BE2C (cell line): ENCODE results near the gene P2RY8.
"Not testable (repeated sequence)": the region's sequence is repeated elsewhere in the genome, so short reads cannot be mapped to it uniquely, and the experiment has no call there.

Experiments
- DNase-seq: peaks from one replicate; pipeline ENCODE4 v3.0.0-alpha.2; 2020
- H3K27me3 ChIP-seq: fragments of 250-450 bp; sonication (Bioruptor Pico); 2 replicates; pipeline ENCODE4 v1.5.1; 2020; ENCODE audit warnings: mild to moderate bottlenecking
- H3K36me3 ChIP-seq: fragments of 250-450 bp; sonication (Bioruptor Pico); 2 replicates; pipeline ENCODE4 v1.5.1; 2020; ENCODE audit warnings: mild to moderate bottlenecking
- H3K4me1 ChIP-seq: fragments of 250-450 bp; sonication (Bioruptor Pico); 2 replicates; pipeline ENCODE4 v1.5.1; 2020
- H3K4me3 ChIP-seq: 2 replicates; pipeline ENCODE4 v1.5.1; 2011; ENCODE audit warnings: low read depth, low read length
- H3K9me3 ChIP-seq: fragments of 250-450 bp; sonication (Bioruptor Pico); 2 replicates; pipeline ENCODE4 v1.5.1; 2020
- TF ChIP-seq, protein P1 (sequence below): IDR thresholded peaks from 2 replicates; pipeline ENCODE4 v1.5.1; 2012; ENCODE audit warnings: mild to moderate bottlenecking, low read depth, low read length

P2RY8 gene

DNA sequence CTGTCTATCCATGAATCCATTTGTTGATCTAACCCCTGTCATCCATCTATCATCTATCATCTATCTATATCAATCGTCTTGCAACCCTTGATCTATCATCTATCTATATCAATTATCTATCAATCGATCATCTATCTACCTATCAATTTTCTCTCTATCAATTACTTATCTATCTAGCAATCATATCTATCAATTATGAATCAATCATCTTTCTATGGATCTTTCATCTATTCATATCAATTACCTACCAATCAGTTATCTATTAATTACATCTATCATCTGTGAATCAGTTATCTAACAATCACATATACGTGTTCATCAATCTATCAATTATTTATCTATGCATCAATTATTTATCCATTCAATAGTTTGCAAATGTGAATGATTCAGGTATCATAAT is 59.8 kb downstream of the P2RY8 start:
- DNase-seq: no peak
- Histone ChIP-seq H3K4me3 (no peak overlapping the region), H3K4me1 (no peaks in the 10 kb centered on the region), H3K9me3 (no peaks in the 10 kb centered on the region), H3K27me3 (no peaks in the 10 kb centered on the region), H3K36me3 (no peaks in the 10 kb centered on the region)
- TF ChIP-seq, protein P1, sequence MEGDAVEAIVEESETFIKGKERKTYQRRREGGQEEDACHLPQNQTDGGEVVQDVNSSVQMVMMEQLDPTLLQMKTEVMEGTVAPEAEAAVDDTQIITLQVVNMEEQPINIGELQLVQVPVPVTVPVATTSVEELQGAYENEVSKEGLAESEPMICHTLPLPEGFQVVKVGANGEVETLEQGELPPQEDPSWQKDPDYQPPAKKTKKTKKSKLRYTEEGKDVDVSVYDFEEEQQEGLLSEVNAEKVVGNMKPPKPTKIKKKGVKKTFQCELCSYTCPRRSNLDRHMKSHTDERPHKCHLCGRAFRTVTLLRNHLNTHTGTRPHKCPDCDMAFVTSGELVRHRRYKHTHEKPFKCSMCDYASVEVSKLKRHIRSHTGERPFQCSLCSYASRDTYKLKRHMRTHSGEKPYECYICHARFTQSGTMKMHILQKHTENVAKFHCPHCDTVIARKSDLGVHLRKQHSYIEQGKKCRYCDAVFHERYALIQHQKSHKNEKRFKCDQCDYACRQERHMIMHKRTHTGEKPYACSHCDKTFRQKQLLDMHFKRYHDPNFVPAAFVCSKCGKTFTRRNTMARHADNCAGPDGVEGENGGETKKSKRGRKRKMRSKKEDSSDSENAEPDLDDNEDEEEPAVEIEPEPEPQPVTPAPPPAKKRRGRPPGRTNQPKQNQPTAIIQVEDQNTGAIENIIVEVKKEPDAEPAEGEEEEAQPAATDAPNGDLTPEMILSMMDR: no peak

DNA sequence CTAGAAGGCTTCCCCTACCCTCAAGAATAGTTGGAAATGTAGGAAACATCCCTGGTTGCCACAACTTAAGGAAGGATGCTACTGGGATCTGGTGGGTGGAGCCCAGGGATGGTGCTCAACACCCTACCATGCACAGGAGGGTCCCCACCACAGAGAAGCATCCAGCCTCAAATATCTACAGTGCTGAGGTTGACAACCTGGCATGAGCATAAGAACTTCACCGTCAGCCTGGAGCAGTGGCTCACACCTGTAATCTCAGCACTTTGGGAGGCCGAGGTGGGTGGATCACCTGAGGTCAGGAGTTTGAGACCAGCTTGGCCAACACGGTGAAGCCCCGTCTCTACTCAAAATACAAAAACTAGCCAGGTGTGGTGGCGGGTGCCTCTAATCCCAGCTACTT is 60.3 kb downstream of the P2RY8 start:
- TF ChIP-seq, protein P1: no peak
- DNase-seq: no peak
- no peaks in the 10 kb centered on the region for H3K4me1 ChIP-seq
- H3K4me3 ChIP-seq: no peak overlapping the region
- H3K9me3 ChIP-seq: no peaks in the 10 kb centered on the region
- H3K27me3 ChIP-seq: no peaks in the 10 kb centered on the region
- no peaks in the 10 kb centered on the region for H3K36me3 ChIP-seq

DNA sequence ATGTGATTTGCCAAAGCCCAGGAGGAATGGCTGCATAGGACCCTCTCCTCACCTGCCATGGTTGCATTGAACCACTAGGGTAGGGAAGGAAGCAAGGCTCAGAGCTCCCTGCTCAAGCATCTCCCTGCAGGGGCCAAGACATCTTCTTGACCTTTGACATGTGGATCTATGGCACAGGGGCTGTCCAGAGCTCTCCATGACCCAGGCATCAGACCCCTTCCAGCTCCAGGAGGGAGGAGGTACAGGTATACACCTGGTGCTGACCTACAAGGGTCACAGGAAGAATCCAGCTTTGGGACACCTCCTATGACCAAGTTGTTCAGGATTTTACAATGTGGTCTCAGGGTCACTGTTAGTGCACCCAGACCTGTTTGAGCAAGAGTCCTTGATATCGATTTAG is 61.1 kb downstream of the P2RY8 start:
- H3K27me3 ChIP-seq: no peaks in the 10 kb centered on the region
- TF ChIP-seq, protein P1: no peak
- no peak overlapping the region for H3K4me3 ChIP-seq
- H3K36me3 ChIP-seq: no peaks in the 10 kb centered on the region
- no peaks in the 10 kb centered on the region for H3K4me1 ChIP-seq
- DNase-seq: no peak
- no peaks in the 10 kb centered on the region for H3K9me3 ChIP-seq

DNA sequence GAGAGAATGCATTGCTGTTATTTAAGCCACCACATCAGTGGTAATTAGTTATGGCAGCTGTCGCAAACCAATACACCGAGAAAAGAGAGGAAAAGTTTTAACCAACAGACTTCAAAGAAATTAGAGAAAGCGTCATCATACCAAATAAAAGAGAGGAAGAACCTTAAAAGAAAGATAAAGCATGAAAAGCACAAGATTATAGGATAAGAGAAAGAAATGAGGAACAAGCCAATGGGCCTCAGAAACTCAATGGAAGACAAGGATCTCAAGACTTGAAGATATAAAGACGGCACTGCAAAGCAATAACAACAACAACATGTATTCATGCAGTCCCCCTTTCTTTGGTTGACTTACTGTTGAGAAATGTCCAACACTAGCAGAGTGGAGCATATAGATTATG is 61.5 kb downstream of the P2RY8 start:
- H3K4me3 ChIP-seq: no peak overlapping the region
- TF ChIP-seq, protein P1: no peak
- H3K36me3 ChIP-seq: no peaks in the 10 kb centered on the region
- no peaks in the 10 kb centered on the region for H3K9me3 ChIP-seq
- DNase-seq: no peak
- H3K4me1 ChIP-seq: no peaks in the 10 kb centered on the region
- H3K27me3 ChIP-seq: no peaks in the 10 kb centered on the region

DNA sequence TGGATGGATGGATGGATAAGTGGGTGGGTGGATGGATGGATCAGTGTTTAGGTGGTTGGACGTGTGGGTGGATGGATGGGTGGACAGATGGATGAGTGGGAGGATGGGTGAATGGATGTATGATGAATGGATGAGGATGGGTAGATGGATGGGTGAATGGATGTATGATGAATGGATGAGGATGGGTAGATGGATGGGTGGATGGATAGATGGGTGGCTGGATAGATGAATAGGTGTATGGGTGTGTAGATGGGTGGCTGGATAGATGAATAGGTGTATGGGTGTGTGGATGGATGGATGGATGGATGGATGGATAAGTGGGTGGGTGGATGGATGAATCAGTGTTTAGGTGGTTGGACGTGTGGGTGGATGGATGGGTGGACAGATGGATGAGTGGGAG is 62.4 kb downstream of the P2RY8 start:
- not testable (repeated sequence) for H3K27me3 ChIP-seq, DNase-seq, H3K4me1 ChIP-seq, H3K4me3 ChIP-seq, H3K36me3 ChIP-seq, H3K9me3 ChIP-seq

DNA sequence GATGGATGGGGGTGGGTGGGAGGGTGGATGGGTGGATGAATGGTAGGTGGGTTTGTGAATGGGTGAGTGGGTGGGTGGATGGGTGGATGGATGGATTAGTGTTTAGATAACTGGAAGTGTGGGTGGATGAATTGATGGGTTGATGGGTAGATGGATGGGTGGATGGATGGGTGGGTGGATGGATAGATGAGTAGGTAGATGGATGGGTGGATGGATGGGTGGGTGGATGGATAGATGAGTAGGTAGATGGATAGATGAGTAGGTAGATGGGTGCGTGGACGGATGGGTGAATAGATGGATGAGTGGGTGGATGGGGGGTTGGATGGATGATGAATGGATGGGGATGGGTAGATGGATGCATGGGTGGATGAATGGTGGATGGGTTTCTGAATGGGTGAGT is 64.0 kb downstream of the P2RY8 start:
- Histone ChIP-seq H3K4me1 (no peaks in the 10 kb centered on the region), H3K36me3 (no peaks in the 10 kb centered on the region), H3K9me3 (no peaks in the 10 kb centered on the region), H3K4me3 (no peak overlapping the region), H3K27me3 (no peaks in the 10 kb centered on the region)
- no peak for DNase-seq
- TF ChIP-seq, protein P1: no peak

DNA sequence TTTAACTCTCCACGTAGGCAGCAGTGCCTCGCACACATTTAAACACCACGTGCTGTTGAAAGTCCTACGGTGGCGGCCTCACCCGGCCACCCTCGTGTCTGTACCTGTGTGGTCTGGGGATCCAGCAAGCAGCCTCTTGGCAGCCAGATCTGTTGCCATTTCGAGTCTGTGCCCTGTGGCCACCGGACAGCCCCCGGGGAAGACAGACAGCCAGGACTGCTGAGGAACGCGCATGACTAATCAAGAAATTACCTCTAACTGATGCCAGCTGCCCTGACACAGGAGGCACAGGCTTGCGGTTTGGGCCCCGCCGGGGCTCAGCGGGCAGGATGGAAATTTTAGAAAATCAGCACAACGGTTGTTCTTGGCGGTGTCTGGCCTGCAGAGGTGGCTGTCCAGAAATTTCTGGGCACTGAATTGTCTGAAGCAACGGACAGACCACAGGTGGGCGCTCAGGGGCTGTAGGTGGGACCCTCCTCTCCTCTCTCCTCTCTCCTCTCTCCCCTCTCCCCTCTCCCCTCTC is 68.7 kb downstream of the P2RY8 start:
- H3K27me3 ChIP-seq: no peaks in the 10 kb centered on the region
- H3K4me1 ChIP-seq: no peaks in the 10 kb centered on the region
- H3K9me3 ChIP-seq: no peaks in the 10 kb centered on the region
- no peak overlapping the region for H3K4me3 ChIP-seq
- no peak for DNase-seq
- TF ChIP-seq, protein P1: no peak
- H3K36me3 ChIP-seq: no peaks in the 10 kb centered on the region
